H1 (cell line): Measurements from ENCODE around the gene KCNIP3. TPM values are rescaled to one million over a fixed set of nuclear protein-coding genes. Genes with fewer than 3 reads are reported as not detected.

ENCODE experiments used
- CTCF ChIA-PET: fragments of 300-600 bp; sonication (Branson Sonifier 250); formaldehyde crosslinking; loops from one replicate; lab custom pipeline; 2021; ENCODE audit not compliant: partially characterized antibody; lab: Charles Lee
- POLR2A ChIA-PET: fragments of 300-600 bp; sonication (Branson Sonifier 250); formaldehyde crosslinking; loops from one replicate; lab custom pipeline; 2021; ENCODE audit warnings: inconsistent platforms; ENCODE audit not compliant: partially characterized antibody; lab: Charles Lee
- DNase-seq, 2 experiments: peaks; one replicate each; pipeline versions ENCODE4 v3.0.0 to v3.0.0-alpha.2; 2010 to 2022; ENCODE audit warnings: low spot score in 2 of 2, low read depth in 1 of 2, mixed read lengths in 1 of 2
- FAIRE-seq: peaks from 2 replicates; lab custom pipeline; 2011; peaks lifted over from hg19 to GRCh38; lab: Jason Lieb, UNC
- H2AFZ ChIP-seq: 2 replicates; pipeline ENCODE4 v1.8.1; 2012; ENCODE audit warnings: low read length, inconsistent platforms
- H2AK5ac ChIP-seq: 2 replicates; pipeline ENCODE4 v1.6.1; 2013; ENCODE audit warnings: low read depth, low read length
- H2BK120ac ChIP-seq: replicated peaks from 2 replicates; pipeline ENCODE3; 2013; ENCODE audit warnings: low read depth, low read length, inconsistent platforms
- H2BK12ac ChIP-seq: 2 replicates; pipeline ENCODE4 v1.6.1; 2013; ENCODE audit warnings: low read depth, low read length
- H2BK15ac ChIP-seq: 2 replicates; pipeline ENCODE4 v1.6.1; 2013; ENCODE audit warnings: low read length
- H2BK20ac ChIP-seq: 2 replicates; pipeline ENCODE4 v1.6.1; 2013; ENCODE audit warnings: low read length
- H2BK5ac ChIP-seq: 2 replicates; pipeline ENCODE4 v1.6.1; 2013; ENCODE audit warnings: low read depth, low read length
- H3K14ac ChIP-seq: 2 replicates; pipeline ENCODE4 v1.6.1; 2013; ENCODE audit warnings: inconsistent platforms; ENCODE audit not compliant: insufficient read length
- H3K18ac ChIP-seq: 2 replicates; pipeline ENCODE4 v1.6.1; 2013; ENCODE audit warnings: low read length; ENCODE audit errors: extremely low read depth
- H3K23ac ChIP-seq: 2 replicates; pipeline ENCODE4 v1.6.1; 2013; ENCODE audit warnings: inconsistent platforms; ENCODE audit not compliant: insufficient read length
- H3K23me2 ChIP-seq: 2 replicates; pipeline ENCODE4 v1.6.1; 2013; ENCODE audit warnings: low read depth, low read length
- H3K27ac ChIP-seq: 2 replicates; pipeline ENCODE4 v1.6.1; 2011; ENCODE audit warnings: low read depth, low read length, inconsistent platforms
- H3K27me3 ChIP-seq, 4 experiments: replicated peaks in 1 of 4; 1 replicate in 1 of 4; 2 replicates in 3 of 4; pipeline versions ENCODE4 v1.6.1 to v1.8.1; 2011 to 2013; ENCODE audit warnings: low read length in 3 of 4, mild to moderate bottlenecking in 3 of 4, inconsistent platforms in 2 of 4, mixed read lengths in 2 of 4, moderate library complexity in 1 of 4; ENCODE audit not compliant: control insufficient read depth in 3 of 4, insufficient read depth in 3 of 4; ENCODE audit errors: extremely low read depth in 1 of 4
- H3K36me3 ChIP-seq, 4 experiments: 2 replicates each; pipeline versions ENCODE4 v1.6.1 to v1.8.1; 2011 to 2013; ENCODE audit warnings: mild to moderate bottlenecking in 4 of 4, low read length in 3 of 4, moderate library complexity in 2 of 4, control low read depth in 1 of 4, inconsistent platforms in 1 of 4; ENCODE audit not compliant: insufficient read depth in 4 of 4, control insufficient read depth in 2 of 4
- H3K4ac ChIP-seq: replicated peaks from 2 replicates; pipeline ENCODE3; 2013; ENCODE audit warnings: low read length, low read depth, mixed read lengths, inconsistent platforms; ENCODE audit not compliant: insufficient read length
- H3K4me1 ChIP-seq, 4 experiments: replicated peaks in 1 of 4; 1 replicate in 1 of 4; 2 replicates in 3 of 4; pipeline versions ENCODE4 v1.6.1 to v1.8.1; 2011 to 2013; ENCODE audit warnings: low read length in 3 of 4, inconsistent platforms in 2 of 4, mixed read lengths in 1 of 4; ENCODE audit not compliant: insufficient read depth in 4 of 4, control insufficient read depth in 3 of 4
- H3K4me2 ChIP-seq, 2 experiments: 2 replicates each; pipeline versions ENCODE4 v1.6.1 to v1.8.1; 2011 to 2013; ENCODE audit warnings: low read depth in 2 of 2, low read length in 2 of 2, control low read depth in 1 of 2, inconsistent platforms in 1 of 2, mild to moderate bottlenecking in 1 of 2; ENCODE audit not compliant: insufficient read depth in 1 of 2
- H3K4me3 ChIP-seq, 4 experiments: fragments of 200-600, 300-600 bp in 1 of 4; sonication (generic), shearing (Covaris generic), sonication (Bioruptor Twin) in 1 of 4; 2 replicates each; pipeline versions ENCODE4 v1.5.1 to v1.8.1; 2011 to 2016; ENCODE audit warnings: low read length in 4 of 4, low read depth in 3 of 4, control low read depth in 2 of 4, inconsistent platforms in 2 of 4, mild to moderate bottlenecking in 2 of 4, mixed read lengths in 1 of 4, moderate library complexity in 1 of 4; ENCODE audit not compliant: insufficient read depth in 2 of 4; ENCODE audit errors: extremely low read depth in 1 of 4
- H3K56ac ChIP-seq: replicated peaks from 2 replicates; pipeline ENCODE3; 2013; ENCODE audit warnings: low read depth, mild to moderate bottlenecking, mixed read lengths, low read length, inconsistent platforms; ENCODE audit not compliant: insufficient read length
- H3K79me1 ChIP-seq: 2 replicates; pipeline ENCODE4 v1.6.1; 2013; ENCODE audit warnings: low read depth, low read length, control low read depth
- H3K79me2 ChIP-seq, 2 experiments: 2 replicates each; pipeline versions ENCODE4 v1.6.1 to v1.8.1; 2012 to 2013; ENCODE audit warnings: low read length in 2 of 2, mild to moderate bottlenecking in 2 of 2, inconsistent platforms in 1 of 2; ENCODE audit not compliant: insufficient read depth in 2 of 2, control insufficient read depth in 1 of 2
- H3K9ac ChIP-seq, 4 experiments: replicated peaks in 1 of 4; 1 replicate in 1 of 4; 2 replicates in 3 of 4; pipeline versions ENCODE4 v1.6.1 to v1.8.1; 2011 to 2013; ENCODE audit warnings: low read depth in 3 of 4, low read length in 3 of 4, control low read depth in 2 of 4, mild to moderate bottlenecking in 2 of 4, moderate library complexity in 2 of 4, inconsistent platforms in 1 of 4; ENCODE audit errors: extremely low read depth in 1 of 4
- H3K9me3 ChIP-seq, 2 experiments: 2 replicates each; pipeline versions ENCODE4 v1.6.1 to v1.8.1; 2012 to 2013; ENCODE audit warnings: mild to moderate bottlenecking in 2 of 2, moderate library complexity in 2 of 2, control low read depth in 1 of 2, inconsistent platforms in 1 of 2, low read depth in 1 of 2, low read length in 1 of 2, mixed read lengths in 1 of 2; ENCODE audit not compliant: insufficient read depth in 2 of 2
- H4K20me1 ChIP-seq, 2 experiments: replicated peaks in 1 of 2; 2 replicates each; pipeline versions ENCODE3 to v1.8.1; 2011 to 2013; ENCODE audit warnings: inconsistent platforms in 2 of 2, low read length in 2 of 2, mild to moderate bottlenecking in 1 of 2; ENCODE audit not compliant: insufficient read depth in 2 of 2, control insufficient read depth in 1 of 2
- H4K5ac ChIP-seq: 2 replicates; pipeline ENCODE4 v1.6.1; 2013; ENCODE audit warnings: low read length, low read depth, mixed read lengths, inconsistent platforms; ENCODE audit not compliant: insufficient read length
- H4K8ac ChIP-seq: 2 replicates; pipeline ENCODE4 v1.8.0; 2013; ENCODE audit warnings: mild to moderate bottlenecking, moderate library complexity, low read length, inconsistent platforms; ENCODE audit not compliant: insufficient read depth; ENCODE audit errors: extremely low read depth
- H4K91ac ChIP-seq: replicated peaks from 2 replicates; pipeline ENCODE3; 2013; ENCODE audit warnings: low read length, mixed read lengths, inconsistent platforms; ENCODE audit not compliant: insufficient read length
- BCL11A ChIP-seq, 2 experiments: IDR thresholded peaks; one replicate each; pipeline ENCODE4 v1.6.1; 2011; ENCODE audit warnings: low read depth in 2 of 2, low read length in 2 of 2, mild to moderate bottlenecking in 2 of 2
- CREB1 ChIP-seq: IDR thresholded peaks from 2 replicates; pipeline ENCODE4 v1.6.1; 2012; ENCODE audit warnings: inconsistent platforms
- SRF ChIP-seq: IDR thresholded peaks from 2 replicates; pipeline ENCODE4 v1.6.1; 2011; ENCODE audit warnings: mild to moderate bottlenecking, low read depth, low read length, moderate library complexity
- WGBS, 2 experiments: shearing (Covaris generic) in 1 of 2; methylation state at CpG; one replicate each; pipeline versions ENCODE4 v1.1.6 to v1.1.7; 2013 to 2015; ENCODE audit warnings: low lambda C conversion rate in 2 of 2, mixed read lengths in 2 of 2, inconsistent platforms in 1 of 2, low coverage in 1 of 2, missing lambda C conversion rate in 1 of 2; ENCODE audit not compliant: insufficient replicate concordance in 2 of 2, insufficient coverage in 1 of 2, insufficient read length in 1 of 2; ENCODE audit errors: extremely low coverage in 1 of 2, missing lambda C conversion rate in 1 of 2; 5-methylcytosine and 5-hydroxymethylcytosine counted together
- polyA plus RNA-seq, 7 experiments: library from polyadenylated mRNA; depleted of rRNA in 3 of 7; stranded (reverse) in 5 of 7; unstranded in 2 of 7; fragments of >200 nt in 5 of 7; fragments of 200-250 nt in 2 of 7; gene quantifications; 1 replicate in 5 of 7; 2 replicates in 1 of 7; 4 replicates in 1 of 7; pipeline versions ENCODE4 v1.2.1 to v1.2.3, GENCODE V29; 2011 to 2013; ENCODE audit warnings: missing spikeins in 2 of 7, mixed read lengths in 2 of 7
- total RNA-seq: library from RNA; stranded (reverse); fragmentation: NEBNext Ultra II Directional; extraction: Animal tissue kit (Norgen Biotek cat#: 25700); gene quantifications from 2 replicates; pipeline ENCODE4 v1.2.1, GENCODE V29; 2021

Gene KCNIP3
- total and polyA plus RNA-seq, 2 of the 8 experiments (the other 6 are each of a cell fraction or from before 2014, with no cell fraction given): 0.33 to 1.9 TPM

DNA sequence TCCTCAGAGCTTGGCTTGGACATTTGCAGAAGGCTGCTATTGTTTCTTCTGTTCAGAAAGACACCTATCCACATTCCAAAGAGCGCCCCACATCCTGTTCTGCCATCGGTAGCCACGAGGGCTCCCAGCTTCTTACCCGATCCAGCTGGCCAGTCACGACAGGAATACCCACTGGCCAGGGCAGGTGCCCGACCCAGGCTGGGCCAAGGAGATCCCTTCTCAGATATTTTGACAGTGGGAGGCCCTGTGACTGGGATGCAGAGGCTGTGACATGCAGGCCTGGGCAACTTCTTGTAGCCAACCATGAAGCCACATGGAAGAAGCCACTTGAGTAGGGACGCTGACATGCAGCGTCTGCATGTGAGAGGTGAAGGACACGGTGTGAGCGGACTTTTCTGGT is 34.5 kb downstream of the KCNIP3 start:
- H3K36me3 ChIP-seq: no peaks in the 10 kb centered on the region
- H3K4me1 ChIP-seq: peaks cover 0 to 2% (median 0%) of the 10 kb centered on the region in 4 experiments; a peak in 1 of 7 replicates
- no peaks in the 10 kb centered on the region for H3K79me2 ChIP-seq
- H2BK20ac ChIP-seq: no peak overlapping the region
- ChIA-PET POLR2A (no interaction called here), CTCF (no interaction called here)
- H4K91ac ChIP-seq: no peak overlapping the region
- H2AFZ ChIP-seq: no peak overlapping the region
- no peak overlapping the region for H4K5ac ChIP-seq
- no peak overlapping the region for H2BK120ac ChIP-seq
- no peak overlapping the region for H3K56ac ChIP-seq
- H3K9ac ChIP-seq: no peak overlapping the region
- FAIRE-seq: no peak
- H3K4me2 ChIP-seq: no peak overlapping the region
- H3K18ac ChIP-seq: no peak overlapping the region
- no peaks in the 10 kb centered on the region for H3K79me1 ChIP-seq
- DNase-seq: no peak
- no peak overlapping the region for H3K23ac ChIP-seq
- H3K9me3 ChIP-seq: peaks cover 76 to 94% of the 10 kb centered on the region in 2 experiments
- no peak overlapping the region for H3K4me3 ChIP-seq
- no peak overlapping the region for H2BK12ac ChIP-seq
- 90% methylated on average over 7 of the region's 10 CpGs; no CpG with 5 or more reads in 1 of the 2 experiments for WGBS, 2 experiments
- no peak overlapping the region for H2BK15ac ChIP-seq
- H3K27ac ChIP-seq: no peak overlapping the region
- H4K8ac ChIP-seq: peak overlapping the region; percentile 14; the same call in 1 of the 2 replicates
- H4K20me1 ChIP-seq: no peaks in the 10 kb centered on the region
- H3K23me2 ChIP-seq: peaks cover 2% of the 10 kb centered on the region; the same call in 1 of the 2 replicates
- H3K14ac ChIP-seq: no peak overlapping the region
- TF ChIP-seq BCL11A (IDR thresholded peaks at IDR 0.05; ENCODE audit: low read depth in 2 of 2, low read length in 2 of 2) (no peak), CREB1 (no peak), SRF (no peak)
- H2AK5ac ChIP-seq: no peak overlapping the region
- no peaks in the 10 kb centered on the region for H3K27me3 ChIP-seq
- H3K4ac ChIP-seq: no peak overlapping the region
- no peak overlapping the region for H2BK5ac ChIP-seq
